Loucy (cell line): ENCODE results near the gene AGAP3.

Experiments
- H2AFZ ChIP-seq: fragments of 200-600 bp; sonication (generic); 2 replicates; pipeline ENCODE4 v1.6.0; 2016; ENCODE audit warnings: antibody characterized with exemption, mild to moderate bottlenecking, low read length, moderate library complexity
- H3F3A ChIP-seq: fragments of 200-600 bp; 2 replicates; pipeline ENCODE4 v1.6.0; 2016; ENCODE audit warnings: antibody characterized with exemption, low read depth, mild to moderate bottlenecking
- H3K27me3 ChIP-seq: fragments of 200-600 bp; sonication (generic); 2 replicates; pipeline ENCODE4 v1.6.1; 2014; ENCODE audit warnings: low read length, mild to moderate bottlenecking; ENCODE audit not compliant: insufficient read depth, poor library complexity, severe bottlenecking
- H3K36me3 ChIP-seq: fragments of 200-600 bp; sonication (generic); 2 replicates; pipeline ENCODE4 v1.6.1; 2016; ENCODE audit warnings: low read length; ENCODE audit not compliant: insufficient read depth
- H3K4me1 ChIP-seq: fragments of 200-600 bp; sonication (generic); 2 replicates; pipeline ENCODE4 v1.5.1; 2014; ENCODE audit warnings: low read length, mild to moderate bottlenecking; ENCODE audit not compliant: insufficient read depth, poor library complexity, severe bottlenecking
- H3K4me2 ChIP-seq: fragments of 200-600 bp; sonication (generic); 2 replicates; pipeline ENCODE4 v1.6.0; 2014; ENCODE audit warnings: antibody characterized with exemption, low read length, low read depth, mild to moderate bottlenecking; ENCODE audit not compliant: poor library complexity, severe bottlenecking
- H3K4me3 ChIP-seq: fragments of 200-600 bp; sonication (generic); 2 replicates; pipeline ENCODE4 v1.5.1; 2014; ENCODE audit warnings: low read length, mild to moderate bottlenecking, mixed read lengths; ENCODE audit not compliant: poor library complexity, severe bottlenecking
- H3K79me2 ChIP-seq: fragments of 200-600 bp; sonication (generic); 2 replicates; pipeline ENCODE4 v1.6.1; 2014; ENCODE audit warnings: low read length; ENCODE audit not compliant: insufficient read depth
- H3K9ac ChIP-seq: fragments of 200-600 bp; sonication (generic); 2 replicates; pipeline ENCODE4 v1.6.0; 2014; ENCODE audit warnings: mild to moderate bottlenecking, low read depth, low read length, moderate library complexity; ENCODE audit not compliant: poor library complexity, severe bottlenecking
- H3K9me2 ChIP-seq: fragments of 200-600 bp; sonication (generic); replicated peaks from 2 replicates; pipeline ENCODE4 v1.6.1; 2016; ENCODE audit warnings: low read depth, low read length, mixed read lengths
- H3K9me3 ChIP-seq: fragments of 200-600 bp; sonication (generic); 2 replicates; pipeline ENCODE4 v1.6.1; 2014; ENCODE audit warnings: mild to moderate bottlenecking, antibody characterized with exemption, low read length, low read depth; ENCODE audit not compliant: insufficient read depth
- H4K20me1 ChIP-seq: fragments of 200-600 bp; sonication (generic); 2 replicates; pipeline ENCODE4 v1.6.0; 2014; ENCODE audit warnings: antibody characterized with exemption, low read length, mild to moderate bottlenecking; ENCODE audit not compliant: insufficient read depth, poor library complexity, severe bottlenecking
- CTCF ChIP-seq: fragments of 200-600 bp; sonication (generic); conservative IDR thresholded peaks from 2 replicates; pipeline ENCODE4 v1.5.1; 2014; ENCODE audit warnings: mild to moderate bottlenecking, antibody characterized with exemption, low read length
- EZH2phosphoT487 ChIP-seq: fragments of 200-600 bp; IDR thresholded peaks from 2 replicates; pipeline ENCODE4 v1.6.1; 2018; ENCODE audit warnings: antibody characterized with exemption, mild to moderate bottlenecking, moderate library complexity, borderline replicate concordance

AGAP3 gene

GRCh38 chr7:151181011-151181431 lies 94.7 kb downstream of the AGAP3 start:
- H3K4me3 ChIP-seq = no peak overlapping the region
- H4K20me1 ChIP-seq = no peaks in the 10 kb centered on the region
- no peaks in the 10 kb centered on the region for H3K27me3 ChIP-seq
- TF ChIP-seq CTCF (no peak), EZH2phosphoT487 (no peak)
- no peak overlapping the region for H3K9ac ChIP-seq
- no peak overlapping the region for H3K4me2 ChIP-seq
- no peaks in the 10 kb centered on the region for H3K36me3 ChIP-seq
- H3K9me3 ChIP-seq = no peaks in the 10 kb centered on the region
- no peaks in the 10 kb centered on the region for H3K4me1 ChIP-seq
- no peak overlapping the region for H2AFZ ChIP-seq
- no peaks in the 10 kb centered on the region for H3K9me2 ChIP-seq
- H3K79me2 ChIP-seq = no peaks in the 10 kb centered on the region
- no peaks in the 10 kb centered on the region for H3F3A ChIP-seq

GRCh38 chr7:151185762-151186639 lies 99.7 kb downstream of the AGAP3 start:
- no peaks in the 10 kb centered on the region for H3K27me3 ChIP-seq
- H3K9ac ChIP-seq = no peak overlapping the region
- H2AFZ ChIP-seq = no peak overlapping the region
- H3K4me1 ChIP-seq = peaks cover 11% of the 10 kb centered on the region
- H3K4me3 ChIP-seq = no peak overlapping the region
- no peak overlapping the region for H3K4me2 ChIP-seq
- no peaks in the 10 kb centered on the region for H3K36me3 ChIP-seq
- H3K79me2 ChIP-seq = no peaks in the 10 kb centered on the region
- H3K9me2 ChIP-seq = no peaks in the 10 kb centered on the region
- H3K9me3 ChIP-seq = no peaks in the 10 kb centered on the region
- TF ChIP-seq CTCF (no peak), EZH2phosphoT487 (no peak)
- no peaks in the 10 kb centered on the region for H4K20me1 ChIP-seq
- H3F3A ChIP-seq = no peaks in the 10 kb centered on the region

GRCh38 chr7:151186640-151187408 lies 100.5 kb downstream of the AGAP3 start, which contains the start of gene ASB10:
TSS of gene ASB10 (minus strand) at chr7:151187250. CDS start at chr7:151187130, 120 bp downstream.
- Histone ChIP-seq H3K79me2 (no peaks in the 10 kb centered on the region), H3K36me3 (no peaks in the 10 kb centered on the region), H3K9me3 (no peaks in the 10 kb centered on the region), H3K4me1 (peaks cover 11% of the 10 kb centered on the region), H3K4me3 (no peak within 1 kb of the TSS), H3K9me2 (no peaks in the 10 kb centered on the region), H3F3A (no peaks in the 10 kb centered on the region), H3K4me2 (peak within 1 kb of the TSS; percentile 6), H2AFZ (no peak within 1 kb of the TSS), H4K20me1 (no peaks in the 10 kb centered on the region), H3K27me3 (no peaks in the 10 kb centered on the region), H3K9ac (no peak within 1 kb of the TSS)
- no peak for TF ChIP-seq EZH2phosphoT487
- no peak for TF ChIP-seq CTCF
